Amniotic stem cell (primary cell): Measurements from ENCODE around the gene PPIP5K2.

Experiments used
- DNase-seq: peaks from one replicate; lab custom pipeline; 2025; lab: John Stamatoyannopoulos, UW

PPIP5K2 gene

DNA sequence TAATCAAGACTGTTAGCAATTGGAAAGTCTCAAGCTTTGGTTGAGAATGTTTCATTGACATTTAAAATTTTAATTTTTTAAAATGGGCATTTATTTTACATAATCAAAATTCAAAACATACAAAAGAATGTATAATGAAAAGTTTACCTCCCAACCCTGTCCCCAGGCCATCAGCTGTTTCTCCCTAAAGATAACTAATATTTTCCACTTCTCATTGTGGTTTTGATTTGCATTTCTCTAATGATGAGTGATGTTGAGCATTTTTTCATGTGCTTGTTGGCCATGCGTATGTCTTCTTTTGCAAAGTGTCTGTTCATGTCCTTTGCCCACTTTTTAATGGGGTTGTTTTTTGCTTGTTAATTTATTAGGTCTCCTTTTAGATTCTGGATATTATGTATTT is 127.0 kb downstream of the PPIP5K2 start:
- DNase-seq: no peak

DNA sequence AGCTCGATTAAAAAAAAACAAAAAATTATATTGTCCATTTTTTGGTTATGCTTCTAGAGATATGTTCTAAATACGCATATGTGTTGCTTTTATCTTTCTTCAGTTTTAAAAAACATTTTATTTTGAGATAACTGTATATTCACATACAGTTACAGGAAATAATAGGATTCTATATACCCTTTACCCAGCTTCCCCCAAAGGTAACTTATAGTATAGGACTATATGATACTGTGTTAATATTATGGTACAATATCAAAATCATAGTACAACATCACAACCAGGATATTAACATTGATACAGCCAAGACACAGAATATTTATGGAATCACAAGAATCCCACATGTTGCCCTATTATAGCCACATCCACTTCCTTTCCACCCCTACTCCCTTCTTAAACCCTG is 129.0 kb downstream of the PPIP5K2 start:
- DNase-seq: no peak

DNA sequence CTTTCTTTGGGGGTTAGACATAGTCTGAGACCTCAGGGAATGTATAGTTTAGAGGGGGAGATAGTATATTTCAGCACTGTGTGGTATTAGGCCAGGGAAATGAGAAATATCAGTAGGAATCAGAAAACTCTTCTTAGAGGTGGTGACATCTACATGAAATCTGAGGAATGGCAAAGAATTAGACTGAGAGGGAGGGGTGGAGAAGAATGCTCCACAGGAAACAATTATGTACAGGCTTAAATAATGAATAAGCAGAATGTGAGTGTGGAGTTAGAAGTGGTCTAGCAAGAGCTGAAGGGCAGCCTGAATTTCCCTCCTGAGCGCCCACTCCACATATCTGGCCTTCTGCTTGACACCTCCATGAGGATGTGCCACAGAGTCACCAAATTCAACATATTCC is 134.8 kb downstream of the PPIP5K2 start:
- DNase-seq: no peak

DNA sequence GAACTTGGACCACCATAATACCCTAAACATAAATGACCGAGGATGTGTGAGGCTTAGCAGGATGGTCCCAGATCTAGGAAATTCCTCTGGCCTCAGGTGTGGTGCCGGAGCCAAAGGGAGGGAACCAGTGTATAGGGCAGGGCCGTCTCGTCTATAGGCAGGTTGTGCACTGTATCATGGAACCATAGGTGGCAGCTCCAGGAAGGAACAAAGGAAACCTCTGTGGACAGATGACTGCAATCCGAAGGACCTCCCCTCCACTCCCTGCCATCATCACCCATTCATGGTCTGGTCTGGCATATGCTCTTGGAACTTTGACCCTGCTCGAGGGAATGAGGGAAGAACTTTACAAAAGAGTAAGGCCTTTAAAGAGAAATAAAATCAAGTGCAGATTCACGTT is 135.6 kb downstream of the PPIP5K2 start:
- DNase-seq: no peak

DNA sequence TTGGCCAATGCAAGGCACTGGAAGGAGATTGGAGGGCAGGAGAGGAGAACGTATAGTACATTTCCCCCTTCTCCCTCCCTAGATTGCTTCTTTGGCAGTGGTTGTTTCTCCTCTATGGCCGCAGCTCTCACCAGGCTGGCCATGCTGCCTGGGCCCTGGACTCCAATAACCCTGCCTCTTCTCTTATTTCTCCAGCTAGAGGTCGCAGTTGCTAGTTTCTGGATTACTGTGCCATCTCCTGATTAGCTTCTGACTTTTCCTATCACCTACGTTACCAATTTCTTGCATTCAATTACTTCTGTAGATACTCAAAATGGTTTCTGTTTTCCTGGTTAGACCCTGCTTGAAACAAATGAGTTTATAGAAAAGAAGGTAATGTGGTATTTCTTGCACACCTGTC is 136.1 kb downstream of the PPIP5K2 start:
- DNase-seq: no peak

DNA sequence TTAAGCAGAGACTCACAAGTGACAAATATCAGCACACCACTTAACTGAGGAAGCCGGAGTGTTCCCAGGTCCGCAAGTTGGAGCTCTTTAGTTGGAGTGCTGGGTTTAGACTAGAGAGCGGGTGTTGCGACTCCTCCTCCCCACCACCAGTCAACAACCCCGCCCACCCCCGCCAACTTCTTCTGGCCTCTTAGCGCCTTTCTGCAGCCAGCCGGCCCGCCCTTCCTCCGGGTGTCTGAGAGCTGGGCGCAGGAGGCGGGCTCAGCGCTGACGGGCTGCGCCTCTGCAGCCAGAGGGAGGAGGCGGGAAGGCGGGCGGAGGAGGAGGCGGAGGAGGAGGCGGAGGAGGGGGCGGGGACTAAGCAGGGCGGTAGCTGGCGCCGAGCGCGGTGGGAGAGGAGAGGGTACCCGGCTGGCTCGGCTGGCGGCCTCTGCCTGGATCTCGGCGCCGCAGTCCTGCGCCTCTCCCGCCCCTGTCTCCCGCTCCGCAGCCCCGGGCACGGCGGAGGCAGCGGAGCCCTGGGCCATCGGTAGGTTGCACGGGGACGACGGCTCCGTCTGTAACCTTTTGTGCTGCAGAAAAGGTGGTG is 138.4 kb downstream of the PPIP5K2 start, which contains the start of gene MACIR:
MACIR (plus strand) TSS at position 396 of the 589 bp plus-strand sequence. CDS start 17,157 bp downstream, outside the sequence.
- peak; percentile 98 for DNase-seq

DNA sequence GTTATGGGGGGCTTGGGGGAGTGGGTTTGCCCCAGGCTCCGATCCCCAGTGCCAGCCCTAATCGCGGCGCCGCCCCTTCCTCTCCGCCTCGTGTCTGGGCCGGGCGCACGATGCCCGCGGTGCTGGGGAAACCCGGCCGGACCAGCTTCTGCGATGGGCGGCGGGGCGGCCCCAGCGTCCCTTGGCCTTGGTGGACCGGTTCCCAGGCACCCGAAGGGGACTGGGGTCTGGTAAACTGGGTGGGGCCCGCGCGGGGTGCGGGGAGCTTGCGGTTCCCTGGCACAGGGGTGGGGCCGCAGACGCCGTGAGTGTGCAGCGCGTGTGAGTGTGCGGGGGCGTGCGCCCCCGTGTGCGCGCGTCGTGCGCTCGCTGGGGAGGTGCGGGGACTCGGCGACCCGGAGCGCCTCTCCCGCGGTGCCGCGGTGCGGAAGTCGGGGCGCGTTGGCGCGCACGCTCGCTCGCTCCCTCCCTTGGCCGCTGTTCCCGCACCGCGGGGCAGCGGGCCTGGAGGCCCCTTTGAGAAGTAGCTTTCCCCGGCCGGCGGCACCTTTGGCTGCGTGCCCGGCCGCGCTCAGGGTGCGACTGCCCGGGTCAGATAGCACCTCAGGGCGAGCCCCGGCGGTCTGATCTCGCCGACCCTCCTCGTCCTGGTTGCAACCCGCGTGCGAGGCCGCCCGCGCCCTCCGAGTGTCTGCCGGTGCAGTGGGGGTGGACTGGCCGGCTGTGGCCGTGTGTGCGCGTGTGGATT is 139.0 kb downstream of the PPIP5K2 start:
- no peak for DNase-seq

DNA sequence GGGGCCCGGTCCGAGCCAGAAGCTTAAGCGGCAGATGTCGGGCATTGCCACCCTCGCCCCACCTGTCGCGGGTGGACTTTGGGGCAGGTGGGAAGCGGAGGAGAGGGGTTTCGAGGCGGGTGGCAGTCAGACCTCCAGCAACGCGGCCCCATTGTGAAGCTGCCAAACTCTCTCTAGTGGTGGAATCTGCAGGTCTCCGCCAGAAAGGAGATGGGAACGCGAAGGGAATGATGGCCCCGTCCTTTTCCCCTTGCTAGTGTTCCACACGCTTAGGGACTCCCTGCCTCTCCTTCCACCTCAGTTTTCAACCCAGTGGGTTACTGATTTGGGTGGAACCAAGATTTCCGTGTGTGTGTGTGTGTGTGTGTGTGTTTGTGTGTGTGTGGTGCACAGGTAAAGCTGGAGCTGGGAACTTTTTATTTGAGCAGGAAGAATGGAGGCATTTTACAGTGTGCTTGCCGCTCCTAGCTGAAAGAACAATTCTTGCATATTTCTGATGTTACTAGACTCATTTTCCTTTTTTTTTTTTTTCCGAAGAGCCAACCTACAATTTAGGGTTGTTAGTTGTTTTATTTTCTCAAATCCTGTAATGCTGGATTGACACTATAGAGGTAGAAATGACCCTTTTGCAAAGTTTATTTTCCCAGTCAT is 139.7 kb downstream of the PPIP5K2 start:
- no peak for DNase-seq

DNA sequence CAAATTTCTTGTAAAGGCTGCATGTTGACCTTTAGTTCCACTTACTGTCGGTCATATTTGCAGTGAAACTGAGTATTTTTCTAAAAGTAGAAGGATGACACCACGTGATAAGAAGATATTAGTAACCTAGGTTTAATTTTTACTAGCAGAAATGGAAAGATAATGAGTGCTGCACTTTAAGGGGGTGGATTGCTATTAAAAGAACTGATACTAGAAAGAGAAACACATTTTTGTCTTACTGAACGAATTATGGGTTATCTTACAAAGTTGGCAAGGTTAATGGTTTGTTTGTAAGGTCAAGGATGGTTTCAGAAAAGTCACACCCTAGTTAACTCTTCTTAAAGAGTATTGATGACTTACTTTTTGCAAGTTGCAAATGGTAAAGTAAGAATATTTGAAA is 140.8 kb downstream of the PPIP5K2 start:
- no peak for DNase-seq
